Activated CD8-positive, alpha-beta memory T cell treated with anti-CD3 and anti-CD28 coated beads for 36 hours (primary cell): ENCODE results near the gene PDZD2. TPM values are rescaled to one million over a fixed set of nuclear protein-coding genes. Genes with fewer than 3 reads are reported as not detected.

Source experiments
- CTCF ChIA-PET: fragments of 350-600 bp; sonication (Branson Sonifier 250); formaldehyde crosslinking; loops from one replicate; lab custom pipeline; 2021; ENCODE audit warnings: antibody characterized with exemption; lab: Charles Lee
- POLR2A ChIA-PET: fragments of 350-600 bp; sonication (Branson Sonifier 250); formaldehyde crosslinking; loops from one replicate; lab custom pipeline; 2021; ENCODE audit warnings: antibody characterized with exemption; lab: Charles Lee
- total RNA-seq, 2 experiments: library from RNA; stranded (reverse); gene quantifications; one replicate each; pipeline ENCODE4 v1.2.3, GENCODE V29; 2021

Gene PDZD2
- total RNA-seq, 2 experiments from 2014 or later: 0.63 TPM; not detected in 1

DNA sequence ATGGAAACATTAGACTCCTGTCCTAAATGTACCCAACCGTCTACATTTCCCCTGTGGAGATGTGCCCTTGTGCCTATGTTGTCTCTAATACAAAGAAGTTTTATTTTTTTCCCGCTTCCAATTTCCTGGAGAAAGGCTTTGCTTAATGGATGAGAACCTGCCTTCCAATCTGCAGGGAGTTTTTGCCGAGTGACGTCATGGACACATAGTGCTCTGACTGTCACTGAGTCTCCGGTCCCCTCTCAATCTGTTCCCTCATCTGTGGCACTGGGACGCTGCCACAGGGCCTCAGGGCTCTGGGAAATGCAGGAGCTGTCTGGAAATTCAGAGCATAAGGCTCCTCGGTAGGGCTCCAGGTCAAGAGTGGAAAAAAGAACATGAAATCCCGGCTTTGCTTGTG lies 144.8 kb downstream of the PDZD2 start:
- CTCF ChIA-PET: interaction anchor here (1.3 kb wide), 1 partner anchor 10 kb away, joined by 3 read pairs; no protein-coding TSS in a partner anchor
- POLR2A ChIA-PET: no interaction called here

DNA sequence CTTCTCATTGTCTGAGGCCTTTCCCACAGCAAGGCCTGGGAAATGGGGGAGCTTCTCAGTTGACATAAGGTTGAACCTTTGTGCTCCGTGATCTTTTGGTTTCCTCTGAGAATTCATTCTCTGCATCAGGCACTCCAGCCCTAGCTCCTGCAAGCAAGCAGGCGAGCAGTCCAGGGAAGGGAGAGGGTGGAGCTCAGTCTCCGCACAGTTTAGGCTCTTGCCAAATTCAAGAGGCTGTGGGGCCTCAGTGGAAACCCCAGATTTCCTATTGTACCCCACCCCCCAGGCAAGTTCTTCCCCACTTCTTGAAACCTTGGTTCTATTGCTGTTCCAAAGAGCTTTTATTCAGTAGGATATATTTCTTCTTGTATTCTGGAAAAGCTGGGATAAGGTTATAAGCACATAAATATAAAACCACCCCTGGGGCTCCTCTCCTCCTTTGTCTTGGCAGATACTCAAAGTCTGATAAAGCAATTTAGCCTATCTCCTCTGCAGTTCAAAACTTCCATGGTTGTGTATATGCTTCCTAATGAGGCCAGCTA lies 147.2 kb downstream of the PDZD2 start:
- ChIA-PET POLR2A (no interaction called here), CTCF (no interaction called here)

DNA sequence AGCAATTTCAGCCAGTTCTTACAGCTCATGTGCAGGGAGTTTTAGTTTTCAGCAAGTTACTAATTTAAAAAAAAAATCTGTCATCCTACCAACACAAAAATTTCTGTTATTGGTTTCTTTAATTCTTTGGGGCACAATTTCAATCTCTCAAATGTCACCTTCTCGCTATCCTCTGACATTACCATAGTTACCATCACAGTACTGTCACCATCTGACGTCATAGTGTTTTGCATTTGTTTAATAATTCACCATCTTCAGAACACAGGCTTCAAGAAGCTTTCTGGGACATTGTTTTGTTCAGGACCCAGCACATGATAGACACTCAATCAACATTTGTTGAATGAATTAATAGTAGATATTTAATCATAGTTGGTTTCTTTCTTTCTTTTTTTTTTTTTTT lies 155.1 kb downstream of the PDZD2 start:
- POLR2A ChIA-PET: no interaction called here
- CTCF ChIA-PET: interaction anchor here (1.2 kb wide), 1 partner anchor 10 kb away, joined by 3 read pairs; no protein-coding TSS in a partner anchor

DNA sequence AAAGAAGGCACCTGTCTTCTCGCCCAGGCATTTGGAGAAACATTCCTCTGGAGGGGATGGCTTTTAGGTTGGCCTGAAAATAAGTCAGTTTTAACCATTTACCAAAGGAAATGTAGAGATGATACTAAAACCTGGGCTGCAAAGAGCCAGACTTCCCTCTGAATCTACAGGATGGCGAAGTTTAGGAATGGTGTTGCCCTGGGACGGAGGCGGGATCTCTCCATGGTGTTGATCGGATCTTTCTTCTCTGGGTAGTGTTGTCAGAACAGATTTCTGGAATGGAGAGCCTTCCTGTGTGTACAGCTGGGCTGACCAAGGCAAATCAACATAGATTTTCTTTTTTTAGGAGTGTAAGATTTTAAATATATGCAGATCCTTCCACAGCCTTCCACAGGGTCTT lies 159.2 kb downstream of the PDZD2 start:
- ChIA-PET CTCF (no interaction called here), POLR2A (no interaction called here)

DNA sequence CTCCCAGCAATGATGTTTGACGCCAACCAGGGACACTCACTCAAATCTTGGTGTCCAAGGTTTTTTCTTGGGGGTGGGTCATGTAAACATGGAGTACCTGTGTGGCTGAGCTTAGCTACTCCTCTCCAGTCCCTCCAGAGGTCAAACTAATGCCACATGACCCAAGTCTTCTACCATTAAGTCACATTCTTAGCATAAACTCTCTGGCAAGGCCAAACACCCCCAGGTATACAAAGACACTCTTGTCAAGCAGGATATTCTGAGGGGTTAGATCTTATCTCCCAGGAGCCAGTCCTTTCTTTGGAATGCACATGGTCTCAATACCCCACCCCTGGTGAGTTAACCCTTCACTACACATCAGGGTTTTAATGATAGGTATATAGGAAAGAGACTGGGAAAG lies 161.4 kb downstream of the PDZD2 start:
- ChIA-PET POLR2A (no interaction called here), CTCF (no interaction called here)

DNA sequence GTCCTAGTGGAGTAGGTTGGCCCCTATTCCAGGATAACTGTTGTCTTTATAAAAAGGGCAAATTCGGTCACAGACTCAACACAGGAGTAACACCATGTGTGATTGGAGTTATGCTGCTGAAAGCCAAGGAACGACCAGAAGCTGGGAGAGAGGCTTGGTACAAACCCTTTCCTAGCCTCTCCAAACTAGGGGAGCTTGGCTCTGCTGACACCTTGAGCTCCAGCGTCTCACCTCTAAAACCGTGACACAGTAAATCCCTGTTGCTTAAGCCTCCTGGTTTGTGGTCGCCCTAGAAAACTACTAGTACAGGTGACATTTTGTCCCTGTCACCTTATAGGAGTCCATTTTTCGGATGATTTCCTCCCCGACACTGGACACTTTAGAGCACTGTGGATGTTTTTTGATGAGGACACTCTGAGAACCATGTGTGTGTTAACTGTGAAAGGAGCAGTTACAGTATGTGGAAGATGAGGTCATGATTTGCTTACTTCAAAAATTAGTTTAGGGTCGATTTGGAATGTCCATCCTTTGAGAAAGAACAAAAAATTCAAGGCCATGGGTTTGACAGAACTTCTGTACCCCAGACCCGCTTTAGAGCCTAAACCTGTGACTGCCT lies 167.0 kb downstream of the PDZD2 start:
- ChIA-PET POLR2A (no interaction called here), CTCF (interaction anchor here (0.6 to 0.7 kb wide), 2 partner anchors 11 to 353 kb away, joined by 3 to 4 read pairs; no protein-coding TSS in a partner anchor)

DNA sequence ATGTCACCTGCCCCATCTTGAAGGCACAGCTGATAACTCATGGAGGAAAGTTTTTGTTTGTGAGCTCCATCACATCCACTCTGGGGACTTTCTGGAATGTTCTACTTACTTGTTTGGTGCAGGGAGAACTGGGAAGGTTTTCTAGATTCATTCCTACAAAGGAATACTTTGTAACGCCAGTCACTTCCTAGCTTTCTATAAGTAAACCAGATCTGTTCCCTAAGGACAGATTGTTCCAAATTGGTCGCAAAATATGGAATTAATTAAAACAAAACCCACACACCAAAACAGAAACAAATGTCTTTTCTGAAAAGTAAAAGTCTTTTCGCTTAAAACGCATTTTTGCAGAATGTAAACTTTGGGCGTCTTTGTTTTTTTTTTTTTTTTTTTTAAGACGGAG lies 167.6 kb downstream of the PDZD2 start:
- ChIA-PET CTCF (interaction anchor here (0.7 kb wide), 1 partner anchor 353 kb away, joined by 4 read pairs; no protein-coding TSS in a partner anchor), POLR2A (no interaction called here)

DNA sequence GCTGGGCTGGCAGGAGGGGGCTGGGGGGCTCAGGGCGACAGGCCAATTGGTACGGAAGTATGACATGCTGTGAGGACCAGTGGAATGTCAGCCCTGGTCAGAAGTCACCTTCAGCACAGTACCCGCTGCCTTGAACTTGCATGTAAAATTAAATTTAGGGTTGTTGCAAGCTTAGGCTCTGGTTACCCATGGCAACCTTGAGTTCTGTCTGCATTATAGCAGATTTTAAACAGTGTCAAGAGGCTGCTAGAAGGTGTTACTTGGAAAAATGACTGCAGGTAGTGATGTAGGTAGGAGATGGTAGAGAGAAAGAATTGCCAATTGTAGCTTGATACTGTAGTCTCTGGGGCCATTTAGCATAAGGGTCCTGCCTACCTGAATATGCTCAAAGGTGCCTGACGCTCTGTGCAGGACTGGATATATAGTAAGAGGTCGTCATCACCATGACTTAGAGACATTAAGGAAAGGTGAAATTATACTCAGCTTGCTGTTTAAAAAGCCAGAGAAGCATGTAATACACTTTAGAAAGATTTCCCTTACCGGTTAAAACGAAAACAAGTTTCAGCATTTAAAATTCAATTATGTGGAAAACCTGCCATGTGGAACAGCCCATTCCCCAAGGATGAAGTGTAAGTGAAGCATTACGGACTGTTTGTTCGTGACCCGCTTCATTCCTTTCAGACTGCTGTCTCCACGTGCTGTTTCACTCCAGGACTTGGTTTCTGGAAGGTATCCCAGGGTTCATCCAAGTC lies 169.0 kb downstream of the PDZD2 start:
- CTCF ChIA-PET: no interaction called here

DNA sequence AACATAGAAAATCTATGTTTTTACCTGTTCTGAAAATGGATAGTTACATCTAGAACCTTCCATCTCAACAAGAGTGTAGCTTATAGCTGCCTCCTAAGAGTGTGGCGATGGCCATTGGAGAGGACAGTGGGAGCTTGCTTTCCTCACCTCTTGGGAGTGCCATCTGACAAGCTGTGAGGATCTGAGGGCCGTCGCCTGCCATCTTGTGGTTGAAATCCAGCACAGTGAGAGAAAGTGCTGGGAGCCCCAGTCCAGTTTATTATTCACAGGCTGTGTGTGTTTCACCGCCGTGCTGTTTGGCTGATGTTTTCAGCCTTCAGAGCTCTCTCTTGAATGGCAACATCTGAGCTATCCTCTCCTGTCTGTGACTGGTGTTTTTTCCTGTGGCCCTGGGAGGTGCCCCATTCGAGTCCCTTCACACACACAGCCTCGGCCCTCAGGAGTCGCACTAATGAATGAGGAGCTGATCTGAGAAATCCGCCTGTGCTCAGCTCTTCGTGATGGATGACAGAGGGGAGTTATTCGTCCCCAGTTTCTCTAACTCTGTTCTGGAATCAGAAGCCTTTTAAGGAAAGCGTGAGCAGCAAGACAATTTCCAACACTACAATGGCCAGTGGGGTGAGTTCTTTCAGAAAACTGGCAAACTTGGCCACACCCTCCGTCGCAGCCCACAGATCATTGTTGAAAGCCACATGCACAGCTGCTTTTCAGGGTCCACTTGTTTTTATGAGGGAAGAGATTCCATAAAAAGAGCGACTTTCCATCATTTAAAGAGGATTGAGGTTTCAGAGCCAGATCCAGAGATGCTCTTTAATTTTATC lies 170.3 kb downstream of the PDZD2 start:
- POLR2A ChIA-PET: no interaction called here
- CTCF ChIA-PET: interaction anchor here (1.2 to 1.3 kb wide), 2 partner anchors 8 to 284 kb away, joined by 4 read pairs; no protein-coding TSS in a partner anchor

More for the DNA sequence above, 169.0 kb downstream of the PDZD2 start:
- POLR2A ChIA-PET: no interaction called here

DNA sequence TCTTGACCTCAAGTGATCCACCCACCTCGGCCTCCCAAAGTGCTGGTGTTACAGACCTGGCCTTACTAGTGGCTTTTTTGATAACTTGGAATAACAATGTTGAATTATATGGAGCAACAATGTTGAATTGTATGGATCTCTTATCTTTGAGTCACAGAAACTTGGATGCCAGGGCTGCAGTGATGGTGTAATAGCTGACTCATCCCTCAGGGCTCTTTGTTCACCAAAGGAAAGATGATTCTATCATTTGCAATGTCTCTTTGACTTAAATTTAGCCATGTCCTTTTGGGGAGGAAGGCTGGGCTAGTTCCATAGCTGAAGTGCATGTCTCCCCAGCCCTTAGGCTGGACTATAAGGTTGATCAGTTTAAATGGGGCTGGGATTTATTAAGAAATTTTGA lies 172.3 kb downstream of the PDZD2 start:
- ChIA-PET CTCF (no interaction called here), POLR2A (no interaction called here)

DNA sequence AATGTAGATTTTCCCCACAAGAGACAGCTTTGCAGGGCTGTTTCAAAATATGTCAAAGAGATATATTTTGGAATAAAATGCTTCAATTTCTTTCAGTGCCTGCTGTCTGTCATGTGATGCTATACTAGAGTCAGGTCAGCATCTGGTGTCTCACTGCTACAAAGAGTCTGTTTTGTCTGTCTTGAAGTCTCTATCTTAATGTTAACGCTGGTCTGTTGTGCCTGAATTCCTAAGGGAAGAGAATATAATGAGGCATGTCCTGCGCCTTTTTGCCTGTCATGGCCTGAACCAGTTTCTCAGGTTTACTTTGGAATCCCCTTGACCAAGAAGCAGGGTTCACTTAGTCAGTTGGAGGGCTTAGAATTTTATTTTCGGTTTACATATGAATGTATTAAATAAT lies 176.4 kb downstream of the PDZD2 start:
- ChIA-PET POLR2A (no interaction called here), CTCF (interaction anchor here (0.7 kb wide), 1 partner anchor 183 kb away, joined by 5 read pairs; no protein-coding TSS in a partner anchor)

DNA sequence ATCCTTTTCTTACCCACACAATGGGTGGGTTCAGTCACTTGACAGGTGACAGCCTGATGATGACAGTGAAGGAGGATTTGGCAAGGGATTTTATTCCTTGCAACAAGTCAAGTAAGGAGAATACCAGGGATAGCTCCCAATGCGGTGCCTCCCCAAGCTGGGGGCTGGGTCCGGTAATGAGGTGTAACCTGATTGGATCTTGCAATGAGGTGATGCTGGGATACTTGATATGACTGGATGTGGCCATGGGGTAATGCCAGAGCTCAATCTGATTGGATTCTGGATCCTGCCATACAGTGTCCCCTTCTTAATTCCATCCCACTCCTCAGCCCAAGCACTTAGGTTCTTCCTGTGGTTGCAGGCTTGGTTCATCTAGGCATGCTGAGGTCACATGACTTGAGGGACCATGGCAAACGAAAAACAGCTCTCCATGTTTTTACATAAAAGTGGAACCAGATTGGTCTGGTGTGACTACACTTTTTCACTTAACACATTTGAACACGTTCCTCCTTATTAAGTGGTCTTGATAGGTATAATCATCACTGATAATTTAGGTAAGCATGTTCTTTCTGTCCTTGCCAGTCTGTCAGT lies 181.1 kb downstream of the PDZD2 start:
- POLR2A ChIA-PET: no interaction called here
- CTCF ChIA-PET: no interaction called here

DNA sequence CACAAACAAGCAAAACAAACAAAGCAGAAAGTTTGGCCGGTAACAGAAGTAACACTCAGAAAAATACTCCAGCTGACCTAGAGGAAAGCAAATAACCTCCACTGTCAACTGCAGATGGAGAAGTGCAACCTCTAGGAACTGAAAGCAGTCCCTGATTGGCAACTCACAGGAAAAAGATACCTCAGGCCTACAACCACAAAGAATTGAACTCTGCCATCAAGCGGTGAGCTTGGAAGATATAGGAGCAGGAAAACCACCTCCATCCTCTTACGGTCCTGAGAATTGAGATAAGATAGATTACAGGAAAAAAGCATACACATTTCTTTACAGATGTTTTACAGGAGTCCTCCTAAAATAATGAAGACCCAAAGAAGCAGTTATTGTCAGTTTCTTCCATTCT lies 184.5 kb downstream of the PDZD2 start:
- CTCF ChIA-PET: no interaction called here

DNA sequence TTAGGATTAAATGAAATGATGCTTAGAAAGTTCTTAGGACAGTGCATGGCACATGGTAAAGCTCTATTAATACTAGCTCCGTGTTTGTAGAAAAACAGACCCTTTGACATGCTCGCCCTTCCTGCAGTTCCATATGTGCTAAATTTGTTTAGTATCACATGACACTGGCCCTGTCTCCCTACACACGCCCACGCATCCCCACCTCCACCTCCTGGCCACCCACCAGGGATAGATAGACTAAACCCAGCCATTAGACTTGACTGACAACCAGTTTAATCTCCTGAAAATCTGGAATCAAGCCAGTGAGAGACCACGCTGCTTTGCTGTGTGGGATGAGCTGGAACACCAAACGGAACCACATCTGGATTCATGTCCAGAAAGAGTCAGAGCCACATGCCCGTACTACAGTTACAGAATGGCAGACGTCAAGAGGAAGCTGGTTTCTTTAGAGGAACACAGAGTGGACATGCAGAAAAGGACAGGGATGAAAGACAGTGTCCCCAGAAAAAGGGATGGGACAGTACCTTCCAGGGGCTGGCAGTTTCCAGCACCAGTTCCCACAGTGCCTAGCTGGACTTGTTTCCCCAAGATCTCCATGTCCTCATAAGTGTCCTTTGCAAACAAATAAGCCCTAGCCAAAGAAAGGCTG lies 186.1 kb downstream of the PDZD2 start:
- ChIA-PET POLR2A (no interaction called here), CTCF (interaction anchor here (0.7 to 2.2 kb wide), 2 partner anchors 252 to 268 kb away, joined by 4 to 8 read pairs; no protein-coding TSS in a partner anchor)

More for the DNA sequence above, 184.5 kb downstream of the PDZD2 start:
- POLR2A ChIA-PET: no interaction called here

DNA sequence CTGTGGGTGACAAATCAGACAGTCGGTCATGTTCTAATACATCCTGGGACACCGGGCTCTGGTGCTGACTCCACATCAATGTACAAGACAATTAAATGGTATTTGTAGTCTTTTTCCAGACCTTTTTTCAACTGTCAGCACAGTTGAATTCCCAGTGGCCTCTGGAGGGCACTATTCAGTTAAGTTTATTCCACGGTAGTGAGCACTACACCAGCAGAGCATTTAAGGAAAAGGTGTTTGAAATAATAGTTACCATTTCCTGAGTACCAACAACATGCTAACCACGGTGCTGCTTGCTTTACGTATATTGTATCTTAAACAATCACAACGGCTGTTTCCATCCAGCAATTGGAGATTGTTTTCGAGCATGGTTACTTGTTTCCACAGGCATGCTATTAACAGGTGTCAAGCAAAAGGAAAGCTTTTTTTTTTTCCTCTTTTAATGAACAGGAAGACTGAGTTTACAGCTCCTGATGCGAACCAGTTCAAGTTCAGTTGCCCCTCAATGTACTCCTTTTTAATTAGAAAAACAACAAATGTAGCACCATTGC lies 186.7 kb downstream of the PDZD2 start:
- CTCF ChIA-PET: interaction anchor here (2.2 kb wide), 1 partner anchor 251 kb away, joined by 8 read pairs; no protein-coding TSS in a partner anchor
- POLR2A ChIA-PET: no interaction called here

DNA sequence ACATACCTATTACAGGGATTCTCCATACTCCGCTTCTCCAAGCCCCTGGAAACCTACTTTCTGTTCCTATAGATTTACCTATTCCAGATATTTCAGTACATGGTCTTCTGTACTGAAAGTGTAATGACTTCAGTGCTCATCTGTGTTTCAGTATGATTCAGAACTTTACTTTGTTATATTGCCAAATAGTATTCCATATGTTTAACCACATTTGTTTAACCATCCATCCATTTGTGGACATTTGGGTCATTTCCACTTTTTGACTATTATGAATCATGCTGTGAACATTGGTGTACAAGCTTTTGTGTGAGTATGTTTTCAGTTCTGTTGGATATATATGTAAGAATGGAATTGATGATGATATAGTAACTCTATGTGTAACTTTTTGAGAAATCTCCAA lies 188.9 kb downstream of the PDZD2 start:
- POLR2A ChIA-PET: no interaction called here

DNA sequence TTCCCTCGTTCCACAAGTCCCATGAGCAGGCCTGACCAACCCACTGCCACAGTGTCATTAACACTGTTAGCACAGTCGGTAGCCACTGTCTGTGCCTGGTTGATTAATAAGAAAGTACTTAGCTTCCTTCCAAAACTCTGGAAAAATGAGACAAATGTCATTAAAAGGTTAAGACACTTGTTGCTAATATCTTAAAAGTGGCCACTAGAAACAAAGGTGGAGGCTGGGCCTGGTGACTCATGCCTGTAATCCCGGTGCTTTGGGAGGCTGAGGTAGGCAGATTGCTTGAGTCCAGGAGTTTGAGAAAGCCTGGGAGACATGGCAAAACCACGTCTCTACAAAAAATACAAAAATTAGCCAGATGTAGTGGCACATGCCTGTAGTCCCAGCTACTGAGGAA lies 194.0 kb downstream of the PDZD2 start:
- ChIA-PET POLR2A (no interaction called here), CTCF (no interaction called here)

More for the DNA sequence above, 188.9 kb downstream of the PDZD2 start:
- CTCF ChIA-PET: no interaction called here

DNA sequence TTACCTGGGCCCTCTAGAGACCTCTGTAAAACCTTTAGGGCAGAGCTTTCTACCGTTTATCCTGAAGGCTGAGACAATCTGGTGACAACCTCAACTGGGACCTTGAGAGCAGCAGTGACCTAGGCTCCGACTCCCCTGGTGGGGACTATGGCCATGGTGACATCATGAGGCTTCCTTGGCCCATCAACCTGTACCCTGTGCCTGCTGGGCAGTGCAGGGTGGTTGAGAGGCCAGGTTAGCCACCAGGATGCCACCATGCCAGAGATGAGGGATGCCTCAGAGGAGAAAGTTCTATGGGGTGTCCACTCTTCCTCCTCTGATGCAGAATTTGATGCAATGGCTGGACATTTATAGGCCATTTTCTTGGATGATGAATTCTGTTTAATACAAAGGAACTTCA lies 194.8 kb downstream of the PDZD2 start:
- POLR2A ChIA-PET: no interaction called here
- CTCF ChIA-PET: no interaction called here
